Lower leg skin (tissue), 4 donors: ENCODE data around the gene PAXX. TPM values are rescaled to one million over a fixed set of nuclear protein-coding genes. Genes with fewer than 3 reads are reported as not detected.

Source experiments
- DNase-seq, 2 donors: peaks; one replicate each; pipeline ENCODE4 v3.0.0-alpha.2; 2019; ENCODE audit warnings: low spot score in 2 of 2
- H3K4me3 ChIP-seq: fragments of 200-600 bp; sonication (generic); 2 replicates; pipeline ENCODE4 v1.5.1; 2017; ENCODE audit warnings: mild to moderate bottlenecking, low read depth; ENCODE audit not compliant: poor library complexity, severe bottlenecking
- POLR2A ChIP-seq, 2 donors: fragments of 450-650 bp; IDR thresholded peaks; one replicate each; pipeline ENCODE4 v1.6.1; 2016 to 2017; ENCODE audit warnings: antibody characterized with exemption in 2 of 2, mild to moderate bottlenecking in 1 of 2, moderate library complexity in 1 of 2
- WGBS, 2 donors: methylation state at CpG; one replicate each; pipeline ENCODE4 v1.1.5; 2018; 5-methylcytosine and 5-hydroxymethylcytosine counted together
- intact Hi-C: fragments of 100-400 bp; cut with DNase I; formaldehyde crosslinking; loops from one replicate; pipeline ENCODE4 v1.15.0; 2023; ENCODE audit warnings: low total_unique reads
- total RNA-seq, 4 donors: library from RNA; depleted of rRNA; stranded (reverse); fragments of >200 nt; gene quantifications; one replicate each; pipeline ENCODE4 v1.1.0, GENCODE V29; 2016
- TF ChIP-seq, protein P1 (sequence below), 3 donors: fragments of 450-650 bp; IDR thresholded peaks; one replicate each; pipeline ENCODE4 v1.5.1; 2016; ENCODE audit warnings: antibody characterized with exemption in 3 of 3, mild to moderate bottlenecking in 3 of 3, moderate library complexity in 2 of 3

The PAXX gene
- total RNA-seq, 4 donors from 2014 or later, result 38.7 to 75.8 (median 58.2) TPM

- 95 to 98% methylated on average over 25 of the region's 25 CpGs for WGBS, 2 donors
- no peak for TF ChIP-seq POLR2A (IDR thresholded peaks at IDR 0.05)
- TF ChIP-seq, protein P1, sequence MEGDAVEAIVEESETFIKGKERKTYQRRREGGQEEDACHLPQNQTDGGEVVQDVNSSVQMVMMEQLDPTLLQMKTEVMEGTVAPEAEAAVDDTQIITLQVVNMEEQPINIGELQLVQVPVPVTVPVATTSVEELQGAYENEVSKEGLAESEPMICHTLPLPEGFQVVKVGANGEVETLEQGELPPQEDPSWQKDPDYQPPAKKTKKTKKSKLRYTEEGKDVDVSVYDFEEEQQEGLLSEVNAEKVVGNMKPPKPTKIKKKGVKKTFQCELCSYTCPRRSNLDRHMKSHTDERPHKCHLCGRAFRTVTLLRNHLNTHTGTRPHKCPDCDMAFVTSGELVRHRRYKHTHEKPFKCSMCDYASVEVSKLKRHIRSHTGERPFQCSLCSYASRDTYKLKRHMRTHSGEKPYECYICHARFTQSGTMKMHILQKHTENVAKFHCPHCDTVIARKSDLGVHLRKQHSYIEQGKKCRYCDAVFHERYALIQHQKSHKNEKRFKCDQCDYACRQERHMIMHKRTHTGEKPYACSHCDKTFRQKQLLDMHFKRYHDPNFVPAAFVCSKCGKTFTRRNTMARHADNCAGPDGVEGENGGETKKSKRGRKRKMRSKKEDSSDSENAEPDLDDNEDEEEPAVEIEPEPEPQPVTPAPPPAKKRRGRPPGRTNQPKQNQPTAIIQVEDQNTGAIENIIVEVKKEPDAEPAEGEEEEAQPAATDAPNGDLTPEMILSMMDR (IDR thresholded peaks at IDR 0.05), result no peak
- no peak for DNase-seq
- intact Hi-C loops, result no loop called here
- H3K4me3 ChIP-seq, result no peak overlapping the region
Observed at GRCh38 chr9:137015540-137015930, 23.3 kb downstream of the PAXX start.

DNA sequence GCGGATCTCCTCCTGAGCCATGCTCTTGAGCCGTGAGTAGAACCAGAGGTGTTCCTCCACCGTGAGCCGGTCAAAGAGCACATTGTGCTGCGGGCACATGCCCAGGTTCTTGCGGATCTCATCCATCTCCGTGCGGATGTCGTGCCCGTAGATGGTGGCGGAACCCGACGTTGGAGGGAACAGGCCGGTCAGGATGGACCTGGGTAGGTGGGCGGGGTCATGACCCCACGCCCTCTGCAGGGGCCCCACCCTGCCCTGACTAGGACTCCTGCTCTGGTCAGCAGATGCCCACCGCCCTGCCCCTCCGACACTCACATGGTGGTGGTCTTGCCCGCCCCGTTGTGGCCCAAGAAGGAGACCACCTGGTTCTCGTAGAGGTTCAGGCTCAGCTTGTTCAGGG lies 23.8 kb downstream of the PAXX start:
- WGBS, 2 donors, result 97 to 98% methylated on average over 20 to 21 of the region's 21 CpGs
- TF ChIP-seq, protein P1 (IDR thresholded peaks at IDR 0.05), result no peak
- no peak for TF ChIP-seq POLR2A (IDR thresholded peaks at IDR 0.05)
- intact Hi-C loops, result no loop called here
- no peak overlapping the region for H3K4me3 ChIP-seq
- DNase-seq, result no peak

- no peak for DNase-seq
- WGBS, 2 donors, result 91 to 94% methylated on average over 6 to 10 of the region's 16 CpGs
- TF ChIP-seq, protein P1 (IDR thresholded peaks at IDR 0.05), result no peak
- TF ChIP-seq POLR2A (IDR thresholded peaks at IDR 0.05), result no peak
- intact Hi-C loops, result no loop called here
- no peak overlapping the region for H3K4me3 ChIP-seq
Observed at GRCh38 chr9:137016436-137016835, 24.2 kb downstream of the PAXX start.

- intact Hi-C loops, result no loop called here
- TF ChIP-seq POLR2A (IDR thresholded peaks at IDR 0.05), result no peak
- TF ChIP-seq, protein P1 (IDR thresholded peaks at IDR 0.05), result no peak
- 94 to 97% methylated on average over 26 to 27 of the region's 28 CpGs for WGBS, 2 donors
- H3K4me3 ChIP-seq, result no peak overlapping the region
- no peak for DNase-seq
Observed at GRCh38 chr9:137017071-137017470, 24.8 kb downstream of the PAXX start.

DNA sequence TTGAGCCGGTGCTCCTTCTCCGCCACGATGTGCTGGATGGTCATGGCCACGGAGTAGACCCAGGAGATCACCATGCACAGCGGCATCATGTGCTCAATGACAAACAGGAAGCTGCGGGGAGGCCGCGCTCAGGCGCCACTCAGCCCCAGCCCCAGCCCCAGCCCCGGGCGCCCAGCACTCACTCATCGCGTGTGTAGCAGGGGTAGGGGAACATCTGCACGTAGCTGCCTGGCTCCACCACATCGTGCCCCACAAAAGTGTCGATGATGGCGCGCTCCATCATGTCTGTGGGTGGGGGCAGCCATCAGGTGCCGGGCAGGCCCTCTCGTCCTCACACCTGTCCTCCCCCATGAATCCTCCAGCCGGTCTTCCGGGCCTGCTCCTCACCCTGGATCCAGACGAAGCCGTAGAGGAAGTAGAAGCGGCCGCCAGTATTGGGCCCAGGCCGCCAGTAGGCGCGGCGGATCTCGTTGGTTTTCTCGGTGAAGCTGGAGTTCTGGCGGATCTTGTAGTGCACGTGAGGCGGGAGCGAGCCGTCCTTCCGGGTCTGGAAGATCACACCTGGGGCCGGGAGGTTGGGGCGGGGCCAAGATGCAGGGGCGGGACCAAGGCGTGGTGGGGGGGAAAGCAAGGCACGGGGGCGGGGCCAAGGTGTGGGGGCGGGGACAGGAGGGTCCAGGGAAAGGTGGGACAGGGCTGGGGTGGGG lies 25.7 kb downstream of the PAXX start:
- 93 to 95% methylated on average over 24 to 38 of the region's 45 CpGs for WGBS, 2 donors
- intact Hi-C loops, result no loop called here
- no peak overlapping the region for H3K4me3 ChIP-seq
- TF ChIP-seq, protein P1 (IDR thresholded peaks at IDR 0.05), result no peak
- no peak for TF ChIP-seq POLR2A (IDR thresholded peaks at IDR 0.05)
- DNase-seq, result no peak
